Glutamatergic neuron (in vitro differentiated cells): ENCODE results near the gene ZNF862. TPM values are rescaled to one million over a fixed set of nuclear protein-coding genes. Genes with fewer than 3 reads are reported as not detected.

ENCODE experiments used
- DNase-seq: peaks from one replicate; pipeline ENCODE4 v3.0.0; 2022
- H3K27ac Mint-ChIP-seq: one replicate; pipeline ENCODE4 v1.8.0; 2020; ENCODE audit warnings: mild to moderate bottlenecking, mixed read lengths, inconsistent platforms; ENCODE audit not compliant: unreplicated experiment
- H3K27me3 Mint-ChIP-seq: one replicate; pipeline ENCODE4 v1.8.0; 2020; ENCODE audit warnings: mild to moderate bottlenecking, moderate library complexity, mixed read lengths, inconsistent platforms; ENCODE audit not compliant: unreplicated experiment
- H3K36me3 Mint-ChIP-seq: one replicate; pipeline ENCODE4 v1.8.0; 2020; ENCODE audit warnings: mild to moderate bottlenecking, mixed read lengths, inconsistent platforms; ENCODE audit not compliant: unreplicated experiment
- H3K4me1 Mint-ChIP-seq: one replicate; pipeline ENCODE4 v1.8.0; 2020; ENCODE audit warnings: mild to moderate bottlenecking, low read depth, mixed read lengths, inconsistent platforms; ENCODE audit not compliant: unreplicated experiment
- H3K4me3 Mint-ChIP-seq: one replicate; pipeline ENCODE4 v1.8.0; 2020; ENCODE audit warnings: mild to moderate bottlenecking, mixed read lengths, inconsistent platforms; ENCODE audit not compliant: unreplicated experiment
- H3K9me3 Mint-ChIP-seq: one replicate; pipeline ENCODE4 v1.8.0; 2020; ENCODE audit warnings: mild to moderate bottlenecking, moderate library complexity, mixed read lengths, inconsistent platforms; ENCODE audit not compliant: unreplicated experiment
- total RNA-seq: library from RNA; stranded (reverse); fragmentation: NEBNext Ultra II Directional; extraction: Animal tissue kit (Norgen Biotek cat#: 25700); gene quantifications from one replicate; pipeline ENCODE4 v1.2.1, GENCODE V29; 2021; ENCODE audit not compliant: unreplicated experiment
- TF ChIP-seq, protein P1 (sequence below): fragments of 200-600 bp; sonication (generic); IDR thresholded peaks from one replicate; pipeline ENCODE4 v1.5.0; 2021; ENCODE audit not compliant: partially characterized antibody, unreplicated experiment

The ZNF862 gene
- total RNA-seq, 1 donor from 2014 or later: 12.9 TPM

GRCh38 chr7:149819961-149820340 is 18.2 kb upstream of the ZNF862 start:
- no peak overlapping the region for H3K4me3 Mint-ChIP-seq
- TF ChIP-seq, protein P1, sequence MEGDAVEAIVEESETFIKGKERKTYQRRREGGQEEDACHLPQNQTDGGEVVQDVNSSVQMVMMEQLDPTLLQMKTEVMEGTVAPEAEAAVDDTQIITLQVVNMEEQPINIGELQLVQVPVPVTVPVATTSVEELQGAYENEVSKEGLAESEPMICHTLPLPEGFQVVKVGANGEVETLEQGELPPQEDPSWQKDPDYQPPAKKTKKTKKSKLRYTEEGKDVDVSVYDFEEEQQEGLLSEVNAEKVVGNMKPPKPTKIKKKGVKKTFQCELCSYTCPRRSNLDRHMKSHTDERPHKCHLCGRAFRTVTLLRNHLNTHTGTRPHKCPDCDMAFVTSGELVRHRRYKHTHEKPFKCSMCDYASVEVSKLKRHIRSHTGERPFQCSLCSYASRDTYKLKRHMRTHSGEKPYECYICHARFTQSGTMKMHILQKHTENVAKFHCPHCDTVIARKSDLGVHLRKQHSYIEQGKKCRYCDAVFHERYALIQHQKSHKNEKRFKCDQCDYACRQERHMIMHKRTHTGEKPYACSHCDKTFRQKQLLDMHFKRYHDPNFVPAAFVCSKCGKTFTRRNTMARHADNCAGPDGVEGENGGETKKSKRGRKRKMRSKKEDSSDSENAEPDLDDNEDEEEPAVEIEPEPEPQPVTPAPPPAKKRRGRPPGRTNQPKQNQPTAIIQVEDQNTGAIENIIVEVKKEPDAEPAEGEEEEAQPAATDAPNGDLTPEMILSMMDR: no peak
- H3K9me3 Mint-ChIP-seq: peaks cover 4% of the 10 kb centered on the region
- H3K27me3 Mint-ChIP-seq: peaks cover 4% of the 10 kb centered on the region
- H3K27ac Mint-ChIP-seq: no peak overlapping the region
- no peaks in the 10 kb centered on the region for H3K4me1 Mint-ChIP-seq
- H3K36me3 Mint-ChIP-seq: no peaks in the 10 kb centered on the region
- DNase-seq: no peak

DNA sequence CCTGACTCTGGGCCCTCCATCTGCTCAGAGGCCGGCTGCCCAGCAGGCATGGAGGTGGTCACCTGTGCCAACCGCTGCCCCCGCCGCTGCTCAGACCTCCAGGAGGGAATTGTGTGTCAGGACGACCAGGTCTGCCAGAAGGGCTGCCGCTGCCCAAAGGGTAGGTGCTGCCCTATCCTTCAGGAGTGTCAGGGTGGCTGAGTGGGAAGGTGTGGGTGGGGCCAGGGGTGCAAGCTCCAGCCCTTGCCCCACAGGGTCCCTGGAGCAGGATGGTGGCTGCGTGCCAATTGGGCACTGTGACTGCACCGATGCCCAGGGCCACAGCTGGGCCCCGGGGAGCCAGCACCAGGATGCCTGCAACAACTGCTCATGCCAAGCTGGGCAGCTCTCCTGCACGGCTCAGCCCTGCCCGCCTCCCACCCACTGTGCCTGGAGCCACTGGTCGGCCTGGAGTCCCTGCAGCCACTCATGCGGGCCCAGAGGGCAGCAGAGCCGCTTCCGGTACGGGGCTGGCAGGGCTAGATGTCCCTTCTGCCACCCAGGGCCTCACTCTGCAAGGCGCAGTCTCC is 17.5 kb upstream of the ZNF862 start:
- no peak overlapping the region for H3K27ac Mint-ChIP-seq
- TF ChIP-seq, protein P1: no peak

GRCh38 chr7:149821191-149822148 is 16.7 kb upstream of the ZNF862 start:
- peaks cover 4% of the 10 kb centered on the region for H3K27me3 Mint-ChIP-seq
- no peaks in the 10 kb centered on the region for H3K4me1 Mint-ChIP-seq
- H3K4me3 Mint-ChIP-seq: no peak overlapping the region
- H3K27ac Mint-ChIP-seq: no peak overlapping the region
- TF ChIP-seq, protein P1: no peak
- H3K9me3 Mint-ChIP-seq: peaks cover 4% of the 10 kb centered on the region
- DNase-seq: peak; percentile 12
- H3K36me3 Mint-ChIP-seq: no peaks in the 10 kb centered on the region

More for the DNA sequence above, 17.5 kb upstream of the ZNF862 start:
- Mint-ChIP-seq H3K4me3 (no peak overlapping the region), H3K36me3 (no peaks in the 10 kb centered on the region), H3K27me3 (peaks cover 4% of the 10 kb centered on the region), H3K4me1 (no peaks in the 10 kb centered on the region), H3K9me3 (peaks cover 4% of the 10 kb centered on the region)
- peak; percentile 9 for DNase-seq

GRCh38 chr7:149822353-149822943 is 15.7 kb upstream of the ZNF862 start:
- Mint-ChIP-seq H3K27me3 (peaks cover 9% of the 10 kb centered on the region), H3K27ac (no peak overlapping the region), H3K4me3 (no peak overlapping the region), H3K4me1 (no peaks in the 10 kb centered on the region), H3K36me3 (no peaks in the 10 kb centered on the region), H3K9me3 (peaks cover 4% of the 10 kb centered on the region)
- peak; percentile 15 for DNase-seq
- TF ChIP-seq, protein P1: no peak
